Measurements from ENCODE around the gene SHMT2.

The SHMT2 gene

DNA sequence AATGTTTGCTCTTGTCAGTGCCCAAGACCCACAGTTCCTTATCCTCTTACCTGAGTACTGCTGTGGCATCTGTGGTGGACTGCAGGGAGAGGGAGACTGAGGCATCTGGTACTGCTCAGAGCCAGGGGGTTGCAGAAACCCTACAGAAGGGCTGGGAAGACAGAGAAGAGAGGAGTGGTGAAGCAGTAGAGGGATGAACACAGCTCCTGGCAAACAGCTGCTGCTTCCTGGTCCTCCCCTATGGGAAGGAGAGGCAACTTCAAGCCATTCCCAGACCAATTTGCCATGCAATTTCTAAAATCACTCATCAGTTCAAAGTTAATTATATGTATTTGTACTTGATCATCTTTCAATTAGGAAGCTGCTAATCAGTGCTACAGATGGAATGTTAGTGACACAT lies 37.2 kb downstream of the SHMT2 start:
- TF ChIP-seq, protein P1, sequence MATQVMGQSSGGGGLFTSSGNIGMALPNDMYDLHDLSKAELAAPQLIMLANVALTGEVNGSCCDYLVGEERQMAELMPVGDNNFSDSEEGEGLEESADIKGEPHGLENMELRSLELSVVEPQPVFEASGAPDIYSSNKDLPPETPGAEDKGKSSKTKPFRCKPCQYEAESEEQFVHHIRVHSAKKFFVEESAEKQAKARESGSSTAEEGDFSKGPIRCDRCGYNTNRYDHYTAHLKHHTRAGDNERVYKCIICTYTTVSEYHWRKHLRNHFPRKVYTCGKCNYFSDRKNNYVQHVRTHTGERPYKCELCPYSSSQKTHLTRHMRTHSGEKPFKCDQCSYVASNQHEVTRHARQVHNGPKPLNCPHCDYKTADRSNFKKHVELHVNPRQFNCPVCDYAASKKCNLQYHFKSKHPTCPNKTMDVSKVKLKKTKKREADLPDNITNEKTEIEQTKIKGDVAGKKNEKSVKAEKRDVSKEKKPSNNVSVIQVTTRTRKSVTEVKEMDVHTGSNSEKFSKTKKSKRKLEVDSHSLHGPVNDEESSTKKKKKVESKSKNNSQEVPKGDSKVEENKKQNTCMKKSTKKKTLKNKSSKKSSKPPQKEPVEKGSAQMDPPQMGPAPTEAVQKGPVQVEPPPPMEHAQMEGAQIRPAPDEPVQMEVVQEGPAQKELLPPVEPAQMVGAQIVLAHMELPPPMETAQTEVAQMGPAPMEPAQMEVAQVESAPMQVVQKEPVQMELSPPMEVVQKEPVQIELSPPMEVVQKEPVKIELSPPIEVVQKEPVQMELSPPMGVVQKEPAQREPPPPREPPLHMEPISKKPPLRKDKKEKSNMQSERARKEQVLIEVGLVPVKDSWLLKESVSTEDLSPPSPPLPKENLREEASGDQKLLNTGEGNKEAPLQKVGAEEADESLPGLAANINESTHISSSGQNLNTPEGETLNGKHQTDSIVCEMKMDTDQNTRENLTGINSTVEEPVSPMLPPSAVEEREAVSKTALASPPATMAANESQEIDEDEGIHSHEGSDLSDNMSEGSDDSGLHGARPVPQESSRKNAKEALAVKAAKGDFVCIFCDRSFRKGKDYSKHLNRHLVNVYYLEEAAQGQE (IDR thresholded peaks at IDR 0.05; ENCODE audit: insufficient read depth in 1 of 2, low read depth in 2 of 2, low read length in 2 of 2), result no peak
- TF ChIP-seq POLR2AphosphoS5 (IDR thresholded peaks at IDR 0.05; ENCODE audit: low read depth, low read length), result no peak
- TF ChIP-seq SIN3A (IDR thresholded peaks at IDR 0.05; ENCODE audit: borderline replicate concordance, insufficient read depth, low read length), result no peak
- no peak for TF ChIP-seq FOXP2 (optimal IDR thresholded peaks at IDR 0.05; ENCODE audit: borderline replicate concordance, extremely low read depth, extremely low read length, insufficient read depth)
- TF ChIP-seq TAF1 (IDR thresholded peaks at IDR 0.05; ENCODE audit: borderline replicate concordance, insufficient read depth, low read length), result no peak

DNA sequence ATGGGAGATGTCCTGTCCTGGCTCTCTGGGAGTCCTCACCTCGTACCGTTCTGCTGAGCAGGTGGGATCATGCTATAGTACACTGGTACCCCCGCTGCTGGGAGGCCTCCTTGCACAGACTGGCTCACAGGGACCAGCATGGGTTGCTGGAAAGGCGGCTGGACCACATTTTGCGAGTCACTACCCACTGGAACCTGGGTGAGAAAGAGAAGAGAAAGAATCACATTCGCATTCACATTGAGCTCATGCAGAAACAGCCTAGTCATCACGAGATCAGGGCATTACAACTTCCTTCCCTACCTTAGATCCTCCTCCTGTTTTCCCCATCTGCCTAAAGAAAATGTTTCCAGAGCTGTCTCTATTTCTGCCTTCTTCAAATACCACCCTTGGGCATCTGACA lies 38.8 kb downstream of the SHMT2 start:
- TF ChIP-seq, protein P1 (IDR thresholded peaks at IDR 0.05; ENCODE audit: insufficient read depth in 1 of 2, low read depth in 2 of 2, low read length in 2 of 2), result no peak
- TF ChIP-seq FOXP2 (optimal IDR thresholded peaks at IDR 0.05; ENCODE audit: borderline replicate concordance, extremely low read depth, extremely low read length, insufficient read depth), result no peak
- TF ChIP-seq SIN3A (IDR thresholded peaks at IDR 0.05; ENCODE audit: borderline replicate concordance, insufficient read depth, low read length), result no peak
- TF ChIP-seq TAF1 (IDR thresholded peaks at IDR 0.05; ENCODE audit: borderline replicate concordance, insufficient read depth, low read length), result no peak
- TF ChIP-seq POLR2AphosphoS5 (IDR thresholded peaks at IDR 0.05; ENCODE audit: low read depth, low read length), result no peak

DNA sequence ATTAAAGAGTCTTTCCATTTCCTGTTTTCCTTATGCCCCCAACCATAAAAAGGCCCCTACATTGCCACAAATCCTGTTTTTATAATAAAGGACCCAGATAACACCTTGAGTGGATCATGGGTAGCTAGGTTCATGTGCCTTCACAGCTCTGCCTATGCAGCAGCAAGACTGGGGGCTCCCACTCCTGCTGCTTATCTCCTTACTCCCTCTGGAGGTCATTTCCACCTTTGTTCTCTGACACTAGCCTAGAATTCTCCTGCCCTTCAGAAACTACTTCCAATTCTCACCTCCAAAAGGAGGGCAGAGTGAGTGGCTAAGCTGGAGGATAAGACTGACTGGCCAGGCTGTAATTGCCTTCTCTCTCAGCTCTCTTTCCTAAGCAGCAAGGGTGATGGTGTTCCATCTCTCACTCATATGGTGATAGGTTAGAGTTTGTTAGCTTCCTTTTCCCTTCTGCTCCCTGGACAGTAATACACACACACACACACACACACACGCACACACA lies 41.5 kb downstream of the SHMT2 start:
- TF ChIP-seq POLR2AphosphoS5 (IDR thresholded peaks at IDR 0.05; ENCODE audit: low read depth, low read length) (no peak), FOXP2 (optimal IDR thresholded peaks at IDR 0.05; ENCODE audit: borderline replicate concordance, extremely low read depth, extremely low read length, insufficient read depth) (no peak), TAF1 (IDR thresholded peaks at IDR 0.05; ENCODE audit: borderline replicate concordance, insufficient read depth, low read length) (no peak), SIN3A (IDR thresholded peaks at IDR 0.05; ENCODE audit: borderline replicate concordance, insufficient read depth, low read length) (no peak)
- TF ChIP-seq, protein P1 (IDR thresholded peaks at IDR 0.05; ENCODE audit: insufficient read depth in 1 of 2, low read depth in 2 of 2, low read length in 2 of 2), result no peak

DNA sequence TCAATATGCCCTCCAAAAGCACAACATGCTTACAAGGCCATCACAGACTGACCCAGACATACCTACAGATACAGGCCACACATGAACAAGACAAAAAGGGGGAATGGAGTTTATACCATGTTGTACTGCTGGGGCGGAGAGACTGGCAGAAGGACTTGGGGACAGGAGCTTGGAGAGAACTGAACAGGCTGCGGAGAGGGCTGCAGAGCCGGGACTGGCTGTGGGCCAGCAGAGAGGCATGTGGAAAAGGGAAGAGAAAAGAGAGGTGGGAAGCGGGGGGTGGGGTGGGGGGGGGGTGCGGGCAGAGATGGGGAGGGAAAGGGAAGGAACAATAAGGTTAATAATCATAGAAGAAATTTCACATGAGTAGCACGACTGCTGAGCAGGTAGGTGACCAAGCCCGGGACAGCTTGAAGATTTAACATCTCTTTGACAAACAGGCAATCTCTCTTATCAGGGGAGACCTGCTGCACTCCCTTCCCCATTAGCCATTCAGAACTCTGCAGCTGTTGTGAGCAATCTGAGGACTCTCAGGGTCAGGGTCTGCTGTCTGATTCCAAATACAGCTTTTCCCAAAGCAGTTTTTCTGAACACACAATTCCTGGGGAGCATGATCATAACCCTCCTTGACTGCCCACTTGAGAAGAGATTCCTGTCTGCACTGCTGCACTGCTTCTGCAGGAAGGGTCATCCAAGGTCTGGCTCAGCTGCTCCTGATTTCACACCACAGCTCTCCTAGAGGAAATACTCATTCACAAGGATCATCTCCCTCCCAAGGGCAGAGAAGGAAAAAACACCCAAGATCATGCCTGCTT lies 43.0 kb downstream of the SHMT2 start:
- peak; percentile 9 for TF ChIP-seq FOXP2 (optimal IDR thresholded peaks at IDR 0.05; ENCODE audit: borderline replicate concordance, extremely low read depth, extremely low read length, insufficient read depth)
- no peak for TF ChIP-seq TAF1 (IDR thresholded peaks at IDR 0.05; ENCODE audit: borderline replicate concordance, insufficient read depth, low read length)
- TF ChIP-seq, protein P1 (IDR thresholded peaks at IDR 0.05; ENCODE audit: insufficient read depth in 1 of 2, low read depth in 2 of 2, low read length in 2 of 2), result no peak

Measured in PFSK-1 (cell line).